SU-DHL-6 (cell line): ENCODE measurements around the gene PPP3CA.

Experiments used
- H2AFZ ChIP-seq: fragments of 200-600 bp; sonication (generic); 2 replicates; pipeline ENCODE4 v1.6.1; 2014; ENCODE audit warnings: low read depth, mild to moderate bottlenecking, moderate library complexity, mixed read lengths, antibody characterized with exemption, low read length; ENCODE audit not compliant: severe bottlenecking
- H3F3A ChIP-seq: fragments of 200-600 bp; shearing (Covaris generic); 2 replicates; pipeline ENCODE4 v1.6.0; 2016; ENCODE audit warnings: antibody characterized with exemption, mild to moderate bottlenecking; ENCODE audit not compliant: insufficient read depth
- H3K27ac ChIP-seq: fragments of 200-600 bp; sonication (generic); 2 replicates; pipeline ENCODE4 v1.5.1; 2016; ENCODE audit warnings: low read depth, mild to moderate bottlenecking, low read length, moderate library complexity, mixed read lengths
- H3K27me3 ChIP-seq: fragments of 200-600 bp; sonication (generic), shearing (Covaris generic); 2 replicates; pipeline ENCODE4 v1.6.0; 2014; ENCODE audit warnings: mild to moderate bottlenecking, low read length
- H3K36me3 ChIP-seq: fragments of 200-600 bp; sonication (generic); 2 replicates; pipeline ENCODE4 v1.6.1; 2014; ENCODE audit warnings: mild to moderate bottlenecking, low read length, mixed read lengths
- H3K4me2 ChIP-seq: fragments of 300-600, 200-600 bp; shearing (Covaris generic), sonication (generic); 2 replicates; pipeline ENCODE4 v1.6.0; 2014; ENCODE audit warnings: low read length, low read depth, mild to moderate bottlenecking; ENCODE audit not compliant: poor library complexity, severe bottlenecking
- H3K4me3 ChIP-seq: fragments of 200-600 bp; sonication (generic); 2 replicates; pipeline ENCODE4 v1.5.1; 2014; ENCODE audit warnings: antibody characterized with exemption, low read length, mild to moderate bottlenecking, mixed read lengths; ENCODE audit not compliant: insufficient read depth, poor library complexity, severe bottlenecking
- H3K79me2 ChIP-seq: fragments of 200-600 bp; sonication (generic); 2 replicates; pipeline ENCODE4 v1.6.1; 2014; ENCODE audit warnings: mild to moderate bottlenecking, low read length, moderate library complexity; ENCODE audit not compliant: insufficient read depth
- H3K9ac ChIP-seq: fragments of 200-600 bp; sonication (generic); 2 replicates; pipeline ENCODE4 v1.7.0; 2014; ENCODE audit warnings: mild to moderate bottlenecking, low read length
- H3K9me2 ChIP-seq: fragments of 200-600 bp; sonication (generic); replicated peaks from 2 replicates; pipeline ENCODE4 v1.6.1; 2014; ENCODE audit warnings: low read length; ENCODE audit not compliant: insufficient read depth
- H3K9me3 ChIP-seq: fragments of 200-600 bp; sonication (generic); 2 replicates; pipeline ENCODE4 v1.6.1; 2014; ENCODE audit warnings: low read length, mixed read lengths; ENCODE audit not compliant: insufficient read depth
- H4K20me1 ChIP-seq: fragments of 200-600 bp; sonication (generic); 2 replicates; pipeline ENCODE4 v1.6.1; 2014; ENCODE audit warnings: low read depth, mild to moderate bottlenecking, antibody characterized with exemption, low read length, moderate library complexity, mixed read lengths
- EZH2phosphoT487 ChIP-seq: fragments of 200-600 bp; sonication (generic), shearing (Covaris generic); conservative IDR thresholded peaks from 2 replicates; pipeline ENCODE4 v1.6.1; 2018; ENCODE audit warnings: mild to moderate bottlenecking, antibody characterized with exemption, low read length, moderate library complexity, mixed read lengths
- TF ChIP-seq, protein P1 (sequence below): fragments of 200-600 bp; sonication (generic); IDR thresholded peaks from one replicate; pipeline ENCODE4 v1.5.1; 2017; ENCODE audit warnings: antibody characterized with exemption, mild to moderate bottlenecking, low read length, moderate library complexity; ENCODE audit not compliant: insufficient read depth, poor library complexity, severe bottlenecking

Gene PPP3CA

DNA sequence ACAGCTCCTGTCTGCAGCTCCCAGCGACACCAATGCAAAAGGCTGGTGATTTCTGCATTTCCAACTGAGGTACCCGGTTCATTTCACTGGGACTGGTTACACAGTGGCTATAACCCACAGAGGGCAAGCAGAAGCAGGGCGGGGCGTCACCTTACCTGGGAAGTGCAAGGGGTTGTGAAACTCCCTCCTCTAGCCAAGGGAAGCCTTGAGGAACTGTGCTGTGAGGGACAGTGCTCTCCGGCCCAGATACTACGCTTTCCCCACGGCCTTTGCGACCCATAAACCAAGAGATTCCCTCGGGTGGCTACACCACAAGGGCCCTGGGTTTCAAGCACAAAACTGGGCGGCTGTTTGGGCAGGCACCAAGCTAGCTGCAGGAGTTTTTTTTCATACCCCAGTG lies 218.9 kb downstream of the PPP3CA start:
- Histone ChIP-seq H3K27me3 (no peaks in the 10 kb centered on the region), H3K27ac (no peak overlapping the region), H3K9me3 (no peaks in the 10 kb centered on the region), H3K36me3 (no peaks in the 10 kb centered on the region), H3F3A (no peaks in the 10 kb centered on the region), H3K4me3 (no peak overlapping the region), H3K9me2 (no peaks in the 10 kb centered on the region), H2AFZ (no peak overlapping the region), H3K9ac (no peak overlapping the region), H4K20me1 (no peaks in the 10 kb centered on the region), H3K79me2 (no peaks in the 10 kb centered on the region), H3K4me2 (no peak overlapping the region)
- no peak for TF ChIP-seq EZH2phosphoT487
- TF ChIP-seq, protein P1, sequence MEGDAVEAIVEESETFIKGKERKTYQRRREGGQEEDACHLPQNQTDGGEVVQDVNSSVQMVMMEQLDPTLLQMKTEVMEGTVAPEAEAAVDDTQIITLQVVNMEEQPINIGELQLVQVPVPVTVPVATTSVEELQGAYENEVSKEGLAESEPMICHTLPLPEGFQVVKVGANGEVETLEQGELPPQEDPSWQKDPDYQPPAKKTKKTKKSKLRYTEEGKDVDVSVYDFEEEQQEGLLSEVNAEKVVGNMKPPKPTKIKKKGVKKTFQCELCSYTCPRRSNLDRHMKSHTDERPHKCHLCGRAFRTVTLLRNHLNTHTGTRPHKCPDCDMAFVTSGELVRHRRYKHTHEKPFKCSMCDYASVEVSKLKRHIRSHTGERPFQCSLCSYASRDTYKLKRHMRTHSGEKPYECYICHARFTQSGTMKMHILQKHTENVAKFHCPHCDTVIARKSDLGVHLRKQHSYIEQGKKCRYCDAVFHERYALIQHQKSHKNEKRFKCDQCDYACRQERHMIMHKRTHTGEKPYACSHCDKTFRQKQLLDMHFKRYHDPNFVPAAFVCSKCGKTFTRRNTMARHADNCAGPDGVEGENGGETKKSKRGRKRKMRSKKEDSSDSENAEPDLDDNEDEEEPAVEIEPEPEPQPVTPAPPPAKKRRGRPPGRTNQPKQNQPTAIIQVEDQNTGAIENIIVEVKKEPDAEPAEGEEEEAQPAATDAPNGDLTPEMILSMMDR: no peak

GRCh38 chr4:101127176-101127790 lies 220.0 kb downstream of the PPP3CA start:
- H3K9me3 ChIP-seq: no peaks in the 10 kb centered on the region
- no peak overlapping the region for H3K9ac ChIP-seq
- no peak overlapping the region for H2AFZ ChIP-seq
- H3K79me2 ChIP-seq: no peaks in the 10 kb centered on the region
- no peaks in the 10 kb centered on the region for H3K36me3 ChIP-seq
- H4K20me1 ChIP-seq: no peaks in the 10 kb centered on the region
- H3K9me2 ChIP-seq: no peaks in the 10 kb centered on the region
- TF ChIP-seq, protein P1: no peak
- TF ChIP-seq EZH2phosphoT487: no peak
- H3K27ac ChIP-seq: no peak overlapping the region
- H3F3A ChIP-seq: no peaks in the 10 kb centered on the region
- no peak overlapping the region for H3K4me3 ChIP-seq
- no peak overlapping the region for H3K4me2 ChIP-seq
- H3K27me3 ChIP-seq: no peaks in the 10 kb centered on the region

DNA sequence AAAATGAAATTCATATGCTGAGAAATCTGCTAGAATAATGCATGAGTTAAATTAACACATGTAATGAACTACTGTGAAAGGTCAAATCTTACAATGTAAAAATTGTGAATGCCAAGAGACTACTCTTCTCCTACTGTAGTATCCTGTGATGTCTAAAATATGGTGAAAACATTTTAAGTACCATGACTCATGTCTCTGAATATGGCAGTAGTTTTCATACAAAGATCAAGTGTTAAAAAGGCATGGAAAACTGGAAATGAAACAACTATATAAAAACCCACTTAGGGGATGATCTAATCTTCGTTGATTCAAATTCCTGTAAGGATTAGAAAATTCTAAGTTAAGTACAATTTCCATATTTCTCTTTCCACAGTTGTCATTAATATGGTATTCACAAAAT lies 221.3 kb downstream of the PPP3CA start:
- no peaks in the 10 kb centered on the region for H3K27me3 ChIP-seq
- no peak for TF ChIP-seq EZH2phosphoT487
- TF ChIP-seq, protein P1: no peak
- no peaks in the 10 kb centered on the region for H3K9me3 ChIP-seq
- no peak overlapping the region for H3K27ac ChIP-seq
- no peak overlapping the region for H3K9ac ChIP-seq
- H3F3A ChIP-seq: no peaks in the 10 kb centered on the region
- no peak overlapping the region for H3K4me2 ChIP-seq
- H4K20me1 ChIP-seq: no peaks in the 10 kb centered on the region
- no peaks in the 10 kb centered on the region for H3K36me3 ChIP-seq
- H3K4me3 ChIP-seq: no peak overlapping the region
- H3K9me2 ChIP-seq: no peaks in the 10 kb centered on the region
- H3K79me2 ChIP-seq: no peaks in the 10 kb centered on the region
- no peak overlapping the region for H2AFZ ChIP-seq
